Osteocyte (in vitro differentiated cells): ENCODE measurements around the gene TFF1. TPM values are rescaled to one million over a fixed set of nuclear protein-coding genes. Genes with fewer than 3 reads are reported as not detected.

Source experiments
- DNase-seq: peaks from one replicate; pipeline ENCODE4 v3.0.0; 2021; ENCODE audit warnings: mixed read lengths; ENCODE audit not compliant: unreplicated experiment; ENCODE audit errors: extremely low spot score
- H3K27ac Mint-ChIP-seq: one replicate; pipeline ENCODE4 v1.8.0; 2021; ENCODE audit warnings: mild to moderate bottlenecking, mixed read lengths; ENCODE audit not compliant: unreplicated experiment
- H3K27me3 Mint-ChIP-seq: one replicate; pipeline ENCODE4 v1.8.0; 2021; ENCODE audit warnings: mixed read lengths; ENCODE audit not compliant: unreplicated experiment
- H3K36me3 Mint-ChIP-seq: one replicate; pipeline ENCODE4 v1.8.0; 2021; ENCODE audit warnings: mixed read lengths; ENCODE audit not compliant: unreplicated experiment
- H3K4me1 Mint-ChIP-seq: one replicate; pipeline ENCODE4 v1.8.0; 2021; ENCODE audit warnings: mixed read lengths; ENCODE audit not compliant: unreplicated experiment
- H3K4me3 Mint-ChIP-seq: one replicate; pipeline ENCODE4 v1.8.0; 2021; ENCODE audit warnings: mild to moderate bottlenecking, moderate library complexity, mixed read lengths; ENCODE audit not compliant: unreplicated experiment
- H3K9me3 Mint-ChIP-seq: one replicate; pipeline ENCODE4 v1.8.0; 2021; ENCODE audit warnings: mixed read lengths; ENCODE audit not compliant: unreplicated experiment
- CTCF ChIP-seq: fragments of 200-600 bp; sonication (generic); IDR thresholded peaks from 2 replicates; pipeline ENCODE4 v1.5.0; 2021; ENCODE audit warnings: antibody characterized with exemption, mild to moderate bottlenecking, moderate library complexity
- total RNA-seq: library from RNA; stranded (reverse); gene quantifications from 2 replicates; pipeline ENCODE4 v1.2.1, GENCODE V29; 2021

TFF1 gene
- total RNA-seq, 1 donor from 2014 or later: not detected

- H3K27me3 Mint-ChIP-seq: peaks cover 3% of the 10 kb centered on the region
- no peak overlapping the region for H3K4me3 Mint-ChIP-seq
- no peaks in the 10 kb centered on the region for H3K9me3 Mint-ChIP-seq
- no peaks in the 10 kb centered on the region for H3K36me3 Mint-ChIP-seq
- H3K4me1 Mint-ChIP-seq: peaks cover 41% of the 10 kb centered on the region
- DNase-seq: no peak
- H3K27ac Mint-ChIP-seq: no peak overlapping the region
- no peak for TF ChIP-seq CTCF
Observed at GRCh38 chr21:42317341-42317741, 49.0 kb downstream of the TFF1 start.

DNA sequence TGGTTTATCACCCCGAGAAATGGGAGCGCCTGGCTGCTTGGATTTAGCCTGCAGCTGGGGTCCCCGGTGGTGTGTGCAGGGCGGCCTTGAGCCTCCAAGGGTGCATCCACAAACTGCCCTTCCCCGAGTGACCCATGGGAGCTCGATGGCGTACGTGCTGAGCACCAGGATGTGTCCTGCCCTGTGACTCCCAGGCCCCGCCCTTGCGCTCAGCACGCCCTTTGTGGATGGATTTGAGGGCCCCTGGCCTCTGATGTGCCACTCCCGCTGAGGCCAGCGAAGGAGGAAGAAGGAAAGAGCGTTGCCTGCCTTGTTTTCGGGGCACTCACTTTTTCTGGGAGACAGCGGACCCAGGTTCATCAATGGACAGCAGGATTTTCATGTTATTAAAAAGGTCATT, 49.4 kb downstream of the TFF1 start:
- H3K4me3 Mint-ChIP-seq: no peak overlapping the region
- H3K36me3 Mint-ChIP-seq: no peaks in the 10 kb centered on the region
- DNase-seq: no peak
- H3K4me1 Mint-ChIP-seq: peaks cover 45% of the 10 kb centered on the region
- TF ChIP-seq CTCF: no peak
- no peaks in the 10 kb centered on the region for H3K27me3 Mint-ChIP-seq
- H3K9me3 Mint-ChIP-seq: no peaks in the 10 kb centered on the region
- no peak overlapping the region for H3K27ac Mint-ChIP-seq

DNA sequence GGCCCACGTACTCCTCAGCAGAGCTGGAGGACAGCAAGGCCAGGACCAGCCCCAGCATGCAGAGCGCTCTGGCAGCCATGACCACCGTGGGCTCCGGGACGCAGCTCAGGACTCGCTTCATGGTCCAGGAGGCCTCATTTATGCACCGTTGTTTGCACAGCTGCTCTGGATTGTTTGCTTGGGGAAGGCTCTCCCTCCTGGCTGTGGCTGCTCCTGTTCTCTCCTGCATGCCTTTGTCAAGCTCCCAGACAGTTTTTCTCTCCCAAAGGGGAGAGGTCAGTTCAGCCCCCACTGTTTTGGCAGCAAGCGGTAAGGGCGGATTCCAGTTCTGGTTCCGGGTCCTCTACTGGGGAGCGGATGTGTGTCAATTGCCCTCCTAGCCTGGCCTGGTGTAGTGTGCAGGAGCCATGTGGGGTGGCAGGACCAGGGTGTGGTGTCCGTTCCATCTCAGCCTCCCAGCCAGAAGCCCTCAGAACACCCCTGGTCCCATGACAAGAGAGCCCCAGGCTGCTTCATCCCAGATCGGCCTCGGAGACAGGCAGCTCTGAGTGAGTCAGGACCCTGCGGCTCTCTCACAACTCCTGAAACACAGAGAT, 50.9 kb downstream of the TFF1 start, which contains the start of gene TFF3:
TSS of gene TFF3 (minus strand) at position 114 of the 596 bp plus-strand sequence. CDS start at position 79, 35 bp downstream.
- Mint-ChIP-seq H3K36me3 (no peaks in the 10 kb centered on the region), H3K9me3 (no peaks in the 10 kb centered on the region), H3K27ac (peak within 1 kb of the TSS; percentile 90), H3K4me3 (peak within 1 kb of the TSS; percentile 45), H3K4me1 (peaks cover 56% of the 10 kb centered on the region), H3K27me3 (no peaks in the 10 kb centered on the region)
- DNase-seq: peak; percentile 89
- no peak for TF ChIP-seq CTCF

DNA sequence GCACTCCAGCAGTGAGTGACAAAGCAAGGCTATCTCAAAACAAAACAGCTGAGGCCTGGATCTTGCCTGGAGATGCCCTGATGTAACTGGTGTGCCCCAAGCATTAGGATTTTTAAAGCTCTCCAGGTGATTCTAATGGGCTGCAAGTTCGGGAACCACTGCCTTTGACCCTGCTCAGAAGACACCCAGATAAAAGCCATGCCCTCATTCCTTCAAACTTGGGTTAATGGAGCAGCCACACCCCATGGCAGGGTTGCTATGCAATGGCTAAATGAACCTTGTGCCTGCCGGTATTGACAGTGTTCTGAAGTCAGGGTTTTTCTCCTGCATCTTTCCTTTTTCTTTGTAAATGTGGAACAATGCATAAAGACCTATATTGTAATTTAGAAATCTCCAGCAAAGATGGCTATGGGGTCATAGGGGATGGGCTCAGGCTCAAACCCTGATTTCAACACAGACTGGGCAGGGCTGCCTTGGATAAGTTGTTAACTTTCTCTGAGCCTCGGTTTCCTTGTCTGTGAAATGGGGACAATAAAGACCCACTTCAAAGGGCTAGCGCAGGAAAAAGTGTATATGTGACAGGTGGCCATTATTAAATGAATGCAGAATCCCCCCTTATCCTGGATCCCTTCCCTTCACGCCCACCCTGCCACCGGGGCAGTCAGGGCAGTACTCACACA, 51.6 kb downstream of the TFF1 start:
- H3K4me1 Mint-ChIP-seq: peaks cover 60% of the 10 kb centered on the region
- TF ChIP-seq CTCF: no peak
- peak overlapping the region; percentile 90 for H3K27ac Mint-ChIP-seq
- H3K36me3 Mint-ChIP-seq: no peaks in the 10 kb centered on the region
- no peaks in the 10 kb centered on the region for H3K9me3 Mint-ChIP-seq
- H3K27me3 Mint-ChIP-seq: no peaks in the 10 kb centered on the region
- DNase-seq: peak; percentile 21
- peak overlapping the region; percentile 45 for H3K4me3 Mint-ChIP-seq

- H3K4me1 Mint-ChIP-seq: peaks cover 64% of the 10 kb centered on the region
- no peaks in the 10 kb centered on the region for H3K36me3 Mint-ChIP-seq
- no peak overlapping the region for H3K27ac Mint-ChIP-seq
- H3K9me3 Mint-ChIP-seq: no peaks in the 10 kb centered on the region
- no peak for DNase-seq
- H3K4me3 Mint-ChIP-seq: no peak overlapping the region
- no peaks in the 10 kb centered on the region for H3K27me3 Mint-ChIP-seq
- TF ChIP-seq CTCF: no peak
Observed at GRCh38 chr21:42313501-42313969, 52.8 kb downstream of the TFF1 start.
